Retinal pigment epithelial cell (primary cell): ENCODE results near the gene ZC3H12A.

Experiments used
- DNase-seq: peaks from one replicate; pipeline ENCODE4 v3.0.0-alpha.2; 2010; ENCODE audit warnings: low read depth
- H3K4me3 ChIP-seq: 2 replicates; pipeline ENCODE4 v1.5.1; 2011; ENCODE audit warnings: mild to moderate bottlenecking, low read length, control low read depth, moderate library complexity
- TF ChIP-seq, protein P1 (sequence below): conservative IDR thresholded peaks from 2 replicates; pipeline ENCODE4 v1.5.1; 2011; ENCODE audit warnings: low read depth, low read length, control low read depth, inconsistent platforms

The ZC3H12A gene

DNA sequence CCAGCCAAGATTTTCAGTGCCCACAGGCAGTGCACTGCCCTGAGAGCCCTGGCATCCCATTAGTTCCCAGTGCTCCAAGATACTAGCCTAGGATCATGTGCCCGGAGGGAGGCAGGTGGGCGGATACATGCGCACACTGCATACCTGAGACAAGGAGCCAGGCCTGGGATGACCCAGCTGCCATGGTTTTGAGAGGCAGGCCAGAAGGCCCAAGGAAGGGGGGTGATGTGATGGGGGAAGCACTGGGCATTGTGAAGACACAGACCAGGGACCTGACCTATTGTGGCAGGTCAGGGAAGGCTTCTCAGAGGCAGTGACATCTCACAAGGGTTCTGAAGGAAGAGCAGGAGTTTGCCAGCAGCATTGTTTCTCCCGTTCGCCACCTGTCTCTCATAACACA lies 3.6 kb downstream of the ZC3H12A start:
- DNase-seq, result no peak
- H3K4me3 ChIP-seq, result peak overlapping the region; percentile 86
- TF ChIP-seq, protein P1, sequence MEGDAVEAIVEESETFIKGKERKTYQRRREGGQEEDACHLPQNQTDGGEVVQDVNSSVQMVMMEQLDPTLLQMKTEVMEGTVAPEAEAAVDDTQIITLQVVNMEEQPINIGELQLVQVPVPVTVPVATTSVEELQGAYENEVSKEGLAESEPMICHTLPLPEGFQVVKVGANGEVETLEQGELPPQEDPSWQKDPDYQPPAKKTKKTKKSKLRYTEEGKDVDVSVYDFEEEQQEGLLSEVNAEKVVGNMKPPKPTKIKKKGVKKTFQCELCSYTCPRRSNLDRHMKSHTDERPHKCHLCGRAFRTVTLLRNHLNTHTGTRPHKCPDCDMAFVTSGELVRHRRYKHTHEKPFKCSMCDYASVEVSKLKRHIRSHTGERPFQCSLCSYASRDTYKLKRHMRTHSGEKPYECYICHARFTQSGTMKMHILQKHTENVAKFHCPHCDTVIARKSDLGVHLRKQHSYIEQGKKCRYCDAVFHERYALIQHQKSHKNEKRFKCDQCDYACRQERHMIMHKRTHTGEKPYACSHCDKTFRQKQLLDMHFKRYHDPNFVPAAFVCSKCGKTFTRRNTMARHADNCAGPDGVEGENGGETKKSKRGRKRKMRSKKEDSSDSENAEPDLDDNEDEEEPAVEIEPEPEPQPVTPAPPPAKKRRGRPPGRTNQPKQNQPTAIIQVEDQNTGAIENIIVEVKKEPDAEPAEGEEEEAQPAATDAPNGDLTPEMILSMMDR, result no peak

DNA sequence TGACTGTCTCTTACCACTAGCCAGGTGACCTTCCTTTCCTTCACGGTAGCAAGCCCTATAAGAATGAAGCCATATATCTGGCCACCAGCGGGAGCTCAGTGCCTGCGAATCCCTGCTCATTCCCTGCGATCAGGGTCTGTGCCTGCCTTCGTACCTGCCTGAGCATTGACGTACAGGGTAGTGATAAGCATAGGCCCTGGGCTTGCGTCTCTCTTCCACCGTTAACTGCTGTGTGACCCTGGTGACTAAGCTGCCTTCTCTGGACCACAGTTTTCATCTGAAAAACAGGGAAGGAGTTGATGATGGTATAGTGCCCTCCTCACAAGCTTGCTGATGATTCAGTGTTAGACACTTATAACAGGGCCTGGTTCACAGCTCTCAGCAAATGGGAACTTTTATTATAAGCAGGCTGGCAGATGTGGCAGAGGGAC lies 4.1 kb downstream of the ZC3H12A start:
- H3K4me3 ChIP-seq, result peak overlapping the region; percentile 44
- TF ChIP-seq, protein P1, result no peak
- DNase-seq, result no peak

DNA sequence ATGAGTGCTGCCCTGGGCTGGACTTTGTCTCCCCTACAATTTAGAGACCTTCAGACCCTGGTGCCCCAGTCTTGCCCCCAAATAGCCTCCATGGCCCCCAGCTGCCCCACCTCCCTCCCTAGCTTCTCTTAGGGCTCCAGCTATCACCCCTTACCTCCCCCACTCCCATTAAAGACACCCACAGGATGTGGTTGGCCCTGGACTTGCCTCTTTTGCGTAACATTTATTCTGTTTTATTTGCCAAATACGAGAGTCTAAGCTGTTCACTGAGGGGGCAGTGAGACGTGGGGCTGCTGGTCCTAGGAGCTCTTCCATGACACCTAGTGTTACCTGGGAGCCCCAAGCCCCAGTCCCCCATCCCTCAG lies 4.5 kb downstream of the ZC3H12A start:
- H3K4me3 ChIP-seq, result peak overlapping the region; percentile 44
- no peak for DNase-seq
- TF ChIP-seq, protein P1, result no peak

DNA sequence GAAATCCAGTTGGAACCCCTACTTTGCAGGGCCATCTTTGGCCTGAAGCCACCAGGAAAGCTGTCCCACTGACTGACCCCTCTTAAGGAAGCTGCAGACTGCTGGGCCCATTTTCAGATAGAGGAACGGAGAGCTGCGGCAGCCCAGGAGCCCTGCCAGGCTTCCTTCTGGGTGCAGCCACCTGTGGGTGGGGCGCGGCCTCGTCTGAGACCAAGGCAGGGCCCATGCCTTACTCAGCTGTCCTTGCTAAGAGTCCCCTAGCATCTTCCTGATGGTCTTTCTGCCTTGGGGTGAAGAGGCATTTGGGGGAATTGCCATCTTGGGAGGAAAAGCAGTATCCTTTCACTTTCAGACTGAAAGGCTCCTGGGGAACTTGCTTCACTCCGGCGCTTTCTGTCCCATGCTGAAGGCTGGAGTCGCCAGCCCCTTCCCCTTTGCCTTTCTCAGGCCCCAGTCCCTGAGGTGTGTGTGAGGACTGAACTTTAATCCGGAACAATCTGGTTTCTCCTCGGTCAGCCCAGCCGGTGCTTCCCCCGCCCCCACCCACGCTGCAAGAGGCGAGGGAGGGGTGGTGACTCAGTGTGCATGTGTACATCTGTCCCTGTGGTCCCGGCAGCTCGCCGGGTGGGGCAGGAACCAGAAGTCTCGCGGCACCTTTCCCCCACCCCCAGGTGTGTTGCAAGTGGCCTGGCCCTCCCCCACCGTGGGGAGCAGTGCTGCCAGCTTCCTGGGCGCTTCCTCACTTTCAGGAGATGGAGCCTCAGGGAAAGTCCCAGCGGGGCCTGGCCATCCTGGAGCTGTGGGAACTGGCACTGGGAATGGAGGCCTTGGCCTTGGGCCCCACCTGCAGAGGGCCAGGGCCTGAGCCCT lies 5.1 kb downstream of the ZC3H12A start:
- TF ChIP-seq, protein P1, result no peak
- peak overlapping the region; percentile 44 for H3K4me3 ChIP-seq
- DNase-seq, result peak; percentile 58

DNA sequence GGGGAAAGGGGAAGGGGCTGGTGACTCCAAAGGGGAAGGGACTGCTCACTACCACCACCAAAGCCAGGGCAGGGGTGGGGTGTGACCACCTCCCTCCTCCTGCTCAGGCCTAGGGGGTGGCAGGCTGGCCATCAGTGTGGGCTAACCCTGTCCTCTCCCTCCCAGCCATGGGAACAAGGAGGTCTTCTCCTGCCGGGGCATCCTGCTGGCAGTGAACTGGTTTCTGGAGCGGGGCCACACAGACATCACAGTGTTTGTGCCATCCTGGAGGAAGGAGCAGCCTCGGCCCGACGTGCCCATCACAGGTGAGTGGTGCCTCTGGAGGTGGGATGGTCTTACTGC lies 5.7 kb downstream of the ZC3H12A start:
- DNase-seq, result no peak
- peak overlapping the region; percentile 44 for H3K4me3 ChIP-seq
- TF ChIP-seq, protein P1, result no peak

DNA sequence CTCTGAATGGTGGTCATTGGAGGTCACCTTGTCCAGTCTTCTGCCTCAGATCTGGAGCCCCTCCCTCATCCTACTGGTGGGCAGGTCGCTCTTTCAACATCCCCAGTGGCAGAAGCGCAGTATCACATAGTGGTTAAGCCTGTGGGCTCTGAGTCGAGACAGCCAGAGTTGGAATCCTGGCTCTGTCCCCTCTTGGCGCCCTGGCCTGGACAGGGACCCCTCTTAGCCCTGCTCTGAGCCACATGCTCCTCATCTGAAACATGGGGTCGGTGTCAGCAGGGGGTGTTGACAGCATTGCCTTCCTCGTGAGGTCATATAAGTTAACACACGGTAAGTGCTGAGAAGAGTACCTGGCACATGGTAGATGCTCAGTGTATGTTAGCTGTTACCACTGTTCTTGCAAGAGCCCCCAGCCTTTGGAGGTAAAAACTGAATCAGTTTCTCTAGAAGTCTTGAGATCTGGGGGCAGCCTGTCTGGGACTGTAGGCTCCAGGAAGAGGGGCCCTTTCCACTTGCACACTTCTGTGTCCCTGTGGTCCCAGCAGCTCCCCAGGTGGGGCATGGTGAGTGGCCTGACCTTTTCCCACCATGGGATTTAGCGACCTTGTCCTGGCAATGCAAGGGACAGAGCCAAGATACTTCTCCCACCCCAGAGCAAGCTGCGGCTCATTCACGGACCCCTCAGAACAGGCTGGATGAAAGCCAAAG lies 6.4 kb downstream of the ZC3H12A start:
- DNase-seq, result no peak
- TF ChIP-seq, protein P1, result no peak
- H3K4me3 ChIP-seq, result no peak overlapping the region
